Right atrium auricular region (tissue), 2 donors: ENCODE results near the gene DFFA. TPM values are rescaled to one million over a fixed set of nuclear protein-coding genes. Genes with fewer than 3 reads are reported as not detected.
"Not testable (repeated sequence)": the region's sequence is repeated elsewhere in the genome, so short reads cannot be mapped to it uniquely, and the experiment has no call there.

Source experiments
- DNase-seq: peaks from one replicate; pipeline ENCODE4 v3.0.0-alpha.2; 2019; ENCODE audit warnings: low spot score
- H3K27ac ChIP-seq, 2 donors: fragments of 200-600 bp; sonication (generic); 1 replicate in 1 of 2; 2 replicates in 1 of 2; pipeline ENCODE4 v1.5.1; 2016 to 2019
- H3K27me3 ChIP-seq, 2 donors: fragments of 200-600 bp; sonication (generic); one replicate each; pipeline versions ENCODE4 v1.5.1 to v1.6.0; 2017 to 2019
- H3K36me3 ChIP-seq: fragments of 200-600 bp; sonication (generic); one replicate; pipeline ENCODE4 v1.5.1; 2016
- H3K4me1 ChIP-seq, 2 donors: fragments of 200-600 bp; sonication (generic); one replicate each; pipeline versions ENCODE4 v1.5.1 to v1.6.0; 2017 to 2019
- H3K4me3 ChIP-seq, 2 donors: fragments of 200-600 bp; sonication (generic); 1 replicate in 1 of 2; 2 replicates in 1 of 2; pipeline ENCODE4 v1.5.1; 2017 to 2019; ENCODE audit warnings: mild to moderate bottlenecking in 1 of 2, moderate library complexity in 1 of 2
- H3K9me3 ChIP-seq, 2 donors: fragments of 200-600 bp; sonication (generic); one replicate each; pipeline ENCODE4 v1.5.1; 2019
- CTCF ChIP-seq, 2 donors: fragments of 200-600 bp; sonication (generic); IDR thresholded peaks; one replicate each; pipeline ENCODE4 v1.5.1; 2019; ENCODE audit warnings: antibody characterized with exemption in 2 of 2
- total RNA-seq, 2 donors: library from RNA; depleted of rRNA; stranded (reverse); fragments of >200 nt; gene quantifications; one replicate each; pipeline ENCODE4 v1.1.0, GENCODE V29; 2016

Gene DFFA
- total RNA-seq, 2 donors from 2014 or later: 17.6 to 19.0 TPM

DNA sequence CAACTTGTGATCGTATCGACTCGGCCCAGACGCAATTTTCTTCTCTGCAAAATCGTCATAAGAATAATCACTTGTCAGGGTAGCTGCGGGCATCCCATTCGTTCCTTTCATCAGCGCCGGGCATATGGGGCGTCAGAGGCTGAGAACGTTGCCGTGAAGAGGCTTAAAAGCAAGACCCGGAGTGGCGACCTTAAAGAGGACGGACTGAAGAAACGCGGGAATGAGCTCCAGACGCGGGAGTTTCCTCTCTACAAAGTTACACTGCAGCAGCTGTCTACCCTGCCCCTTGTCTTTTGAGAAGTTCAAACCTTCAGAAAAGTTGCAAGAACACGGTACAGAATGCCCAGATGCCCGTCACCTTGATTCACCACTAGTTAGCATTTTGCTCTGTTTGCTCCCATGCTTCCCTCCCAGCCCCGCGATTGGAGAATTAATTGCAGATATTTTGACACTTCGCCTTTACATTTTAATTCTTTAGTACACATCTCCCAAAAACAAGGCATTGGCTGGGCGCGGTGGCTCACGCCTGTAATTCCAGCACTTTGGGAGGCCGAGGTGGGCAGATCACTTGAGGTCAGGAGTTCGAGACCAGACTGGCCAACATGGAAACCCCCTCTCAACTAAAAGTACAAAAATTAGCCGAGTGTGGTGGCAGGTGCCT, 41.1 kb downstream of the DFFA start:
- H3K27ac ChIP-seq: peak overlapping the region; percentile 63 to 70
- H3K4me3 ChIP-seq: peak overlapping the region; percentile 53 to 75
- H3K27me3 ChIP-seq: no peaks in the 10 kb centered on the region
- H3K36me3 ChIP-seq: no peaks in the 10 kb centered on the region
- peaks cover 0 to 18% of the 10 kb centered on the region in 2 donors for H3K4me1 ChIP-seq
- TF ChIP-seq CTCF (IDR thresholded peaks at IDR 0.05): no peak
- no peak for DNase-seq
- no peaks in the 10 kb centered on the region for H3K9me3 ChIP-seq

DNA sequence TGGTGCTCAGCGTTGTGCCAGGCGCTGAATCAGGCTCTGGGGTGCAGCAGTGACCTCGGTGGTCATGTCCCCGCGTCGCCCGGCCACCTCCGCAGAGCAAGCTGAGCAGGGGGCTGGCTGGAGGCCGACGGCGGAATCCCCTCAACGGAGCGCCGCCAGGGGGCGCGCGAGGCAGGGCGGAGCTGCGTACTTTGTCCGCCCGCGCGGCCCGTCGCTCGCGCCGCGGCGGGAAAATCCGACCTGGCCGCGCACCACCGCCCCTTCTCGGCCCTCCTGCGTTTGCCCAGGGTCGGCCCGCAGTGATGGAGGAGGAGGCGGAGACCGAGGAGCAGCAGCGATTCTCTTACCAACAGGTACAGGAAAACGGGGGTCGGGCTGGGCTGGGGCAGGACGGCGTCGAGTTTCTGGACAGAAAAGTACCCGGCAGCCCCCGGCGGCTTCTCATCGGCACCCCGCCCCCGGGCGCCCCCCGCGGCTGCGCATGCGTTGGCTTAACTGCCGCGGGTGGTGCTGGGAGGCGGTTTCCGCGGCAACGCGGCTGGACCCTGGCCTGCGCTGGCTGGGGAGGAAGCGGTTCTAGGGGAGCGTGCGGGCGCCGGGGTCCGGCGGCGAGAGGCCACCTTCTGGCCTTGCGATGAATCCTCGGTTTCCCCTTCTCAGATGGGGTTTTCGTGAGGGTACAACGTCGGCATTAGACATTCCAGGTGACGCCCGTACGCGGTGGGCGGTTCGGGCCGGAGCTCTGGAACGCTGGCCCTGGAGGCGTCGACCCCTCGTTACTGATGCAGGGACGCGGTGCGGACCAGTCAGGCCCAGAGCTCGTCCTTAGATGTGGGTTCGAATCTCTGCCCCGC, 41.9 kb downstream of the DFFA start, which contains the start of gene CENPS:
Gene CENPS, plus strand, starts transcription at position 218 of the 854 bp plus-strand sequence. Its CDS starts 85 bp downstream, at position 303.
- Histone ChIP-seq H3K9me3 (no peaks in the 10 kb centered on the region), H3K27ac (peak within 1 kb of the TSS; percentile 63 to 70), H3K4me1 (peaks cover 0 to 18% of the 10 kb centered on the region in 2 donors), H3K27me3 (no peaks in the 10 kb centered on the region), H3K4me3 (peak within 1 kb of the TSS; percentile 53 to 75), H3K36me3 (no peaks in the 10 kb centered on the region)
- peak; percentile 85 for DNase-seq
- TF ChIP-seq CTCF (IDR thresholded peaks at IDR 0.05): peak; percentile 98 to 99

DNA sequence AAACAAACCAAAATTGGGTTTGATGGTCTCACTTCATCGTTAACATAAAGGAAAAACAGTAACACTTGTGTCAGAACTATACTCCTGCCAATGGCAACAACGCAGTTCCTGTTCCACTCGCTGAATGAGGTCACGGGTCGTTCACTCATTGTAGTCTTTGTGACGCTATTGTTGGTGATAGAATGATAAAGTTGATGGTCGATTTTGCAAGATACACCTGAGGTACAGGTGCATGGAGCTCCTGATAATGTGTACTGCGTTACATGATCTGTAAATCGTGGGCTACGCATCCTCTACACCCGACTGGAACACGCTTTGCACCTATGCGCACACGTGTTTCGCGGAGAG, 42.5 kb downstream of the DFFA start:
- Histone ChIP-seq H3K4me3 (peak overlapping the region; percentile 53 to 75), H3K27ac (peak overlapping the region; percentile 63 to 70), H3K36me3 (no peaks in the 10 kb centered on the region), H3K27me3 (no peaks in the 10 kb centered on the region), H3K4me1 (peaks cover 0 to 18% of the 10 kb centered on the region in 2 donors), H3K9me3 (no peaks in the 10 kb centered on the region)
- no peak for TF ChIP-seq CTCF (IDR thresholded peaks at IDR 0.05)
- no peak for DNase-seq

GRCh38 chr1:10428984-10429383, 43.3 kb downstream of the DFFA start:
- TF ChIP-seq CTCF (IDR thresholded peaks at IDR 0.05): no peak
- H3K36me3 ChIP-seq: no peaks in the 10 kb centered on the region
- DNase-seq: no peak
- no peak overlapping the region for H3K4me3 ChIP-seq
- peaks cover 0 to 18% of the 10 kb centered on the region in 2 donors for H3K4me1 ChIP-seq
- no peak overlapping the region for H3K27ac ChIP-seq
- H3K9me3 ChIP-seq: no peaks in the 10 kb centered on the region
- no peaks in the 10 kb centered on the region for H3K27me3 ChIP-seq

- not testable (repeated sequence) for H3K36me3 ChIP-seq, DNase-seq, H3K9me3 ChIP-seq, H3K4me3 ChIP-seq, H3K27me3 ChIP-seq, H3K27ac ChIP-seq
- peaks cover 0 to 15% of the 10 kb centered on the region in 2 donors for H3K4me1 ChIP-seq
Observed at GRCh38 chr1:10426535-10426848, 45.8 kb downstream of the DFFA start.

DNA sequence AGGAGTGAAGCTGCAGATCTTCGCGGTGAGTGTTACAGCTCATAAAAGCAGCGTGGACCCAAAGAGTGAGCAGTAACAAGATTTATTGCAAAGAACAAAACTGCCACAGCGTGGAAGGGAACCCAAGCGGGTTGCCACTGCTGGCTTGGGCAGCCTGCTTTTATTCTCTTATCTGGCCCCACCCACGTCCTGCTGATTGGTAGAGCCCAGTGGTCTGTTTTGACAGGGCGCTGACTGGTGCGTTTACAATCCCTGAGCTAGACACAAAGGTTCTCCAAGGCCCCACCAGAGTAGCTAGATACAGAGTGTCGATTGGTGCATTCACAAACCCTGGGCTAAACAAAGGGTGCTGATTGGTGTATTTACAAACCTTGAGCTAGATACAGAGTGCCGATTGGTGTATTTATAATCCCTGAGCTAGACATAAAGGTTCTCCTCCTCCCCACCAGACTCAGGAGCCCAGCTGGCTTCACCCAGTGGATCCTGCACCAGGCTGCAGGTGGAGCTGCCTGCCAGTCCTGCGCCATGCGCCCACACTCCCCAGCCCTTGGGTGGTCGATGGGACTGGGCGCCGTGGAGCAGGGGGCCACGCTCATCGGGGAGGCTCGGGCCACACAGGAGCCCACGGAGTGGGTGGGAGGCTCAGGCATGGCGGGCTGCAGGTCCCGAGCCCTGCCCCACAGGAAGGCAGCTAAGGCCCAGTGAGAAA, 46.3 kb downstream of the DFFA start:
- DNase-seq: not testable (repeated sequence)

More for the DNA sequence above, 46.3 kb downstream of the DFFA start:
- H3K9me3 ChIP-seq, H3K27ac ChIP-seq, H3K36me3 ChIP-seq, H3K27me3 ChIP-seq, H3K4me3 ChIP-seq: not testable (repeated sequence)
- H3K4me1 ChIP-seq: peaks cover 0 to 10% of the 10 kb centered on the region in 2 donors
